ENCODE results near the gene MYH6. TPM values are rescaled to one million over a fixed set of nuclear protein-coding genes. Genes with fewer than 3 reads are reported as not detected.

MYH6 gene
- total and polyA plus RNA-seq, 2 of the 13 experiments (the other 11 are each of a cell fraction or from before 2014, with no cell fraction given) = 0.01 TPM; not detected in 1

- Histone ChIP-seq H3K27ac (ENCODE audit: extremely low read length, insufficient read depth, low read length) (no peak overlapping the region), H3K36me3 (replicated peaks in 1 of 2; ENCODE audit: control insufficient read depth in 1 of 2, insufficient read depth in 2 of 2, low read length in 2 of 2) (no peaks in the 10 kb centered on the region), H3K9me3 (ENCODE audit: low read length) (no peaks in the 10 kb centered on the region), H2AFZ (ENCODE audit: low read length) (no peak overlapping the region), H3K79me2 (ENCODE audit: insufficient read depth, low read length) (no peaks in the 10 kb centered on the region), H3K27me3 (ENCODE audit: control insufficient read depth in 1 of 2, insufficient read depth in 2 of 2, low read length in 2 of 2) (peaks cover 26 to 89% of the 10 kb centered on the region in 2 experiments), H3K4me3 (replicated peaks in 1 of 3; ENCODE audit: insufficient read depth in 1 of 3, low read depth in 2 of 3, low read length in 3 of 3) (no peak overlapping the region), H3K4me1 (ENCODE audit: insufficient read depth, low read length) (no peaks in the 10 kb centered on the region), H4K20me1 (ENCODE audit: insufficient read depth, low read length) (no peaks in the 10 kb centered on the region), H3K4me2 (ENCODE audit: low read depth, low read length) (no peak overlapping the region), H3K9ac (ENCODE audit: insufficient read depth, low read depth, low read length) (no peak overlapping the region)
- in situ Hi-C loops (cut with HindIII; ENCODE audit: extremely low pct_ligation_motif_present, low pct_unique_long_range_greater_than_20kb) (loop anchor here (5.0 kb wide), 2 partner anchors 51 to 116 kb away; no protein-coding TSS in a partner anchor), intact Hi-C loops (cut with micrococcal nuclease; ENCODE audit: unreplicated experiment) (no loop called here)
- TF ChIP-seq ZNF883 (CRISPR knock-in tag; IDR thresholded peaks at IDR 0.05; ENCODE audit: not compliant biosample characterization) (peak; percentile 44), ZBTB40 (IDR thresholded peaks at IDR 0.05) (no peak), ZBTB40 (CRISPR knock-in tag; IDR thresholded peaks at IDR 0.05) (no peak), EED (CRISPR knock-in tag; IDR thresholded peaks at IDR 0.05) (0 out of 2 replicates have a peak, but pooled peaks have one; percentile 29)
- DNase-seq (ENCODE audit: low spot score) = no peak
- no TSS peak for BruUV-seq (replicated peaks)
- 10% methylated on average over 11 of the region's 11 CpGs for WGBS (ENCODE audit: low lambda C conversion rate)
- CTCF ChIA-PET (ENCODE audit: low intra/inter-chr PET ratio, low total read pairs) = interaction anchor here (5.1 to 5.9 kb wide), 2 partner anchors 51 to 113 kb away, joined by 96 to 111 read pairs; no protein-coding TSS in a partner anchor
- POLR2A ChIA-PET = interaction anchor here (1.2 kb wide), 1 partner anchor 52 kb away, joined by 3 read pairs; no protein-coding TSS in a partner anchor
- no peak for ATAC-seq
- no peak for FAIRE-seq
These were observed 29.4 kb downstream of the MYH6 start for GRCh38 chr14:23378612-23379220.
